BLaER1 treated with 17β-estradiol and CSF1 and Interleukin-3, amounts not matched to agents 10 nM and 100 nM (cell line): Measurements from ENCODE around the gene ATG3.

Experiments used
- H3K27ac ChIP-seq, 11 experiments: shearing (Covaris generic); formaldehyde crosslinking; 2 replicates each; pipeline ENCODE4 v1.8.1; 2022
- H3K27me3 ChIP-seq, 11 experiments: shearing (Covaris generic); formaldehyde crosslinking; 2 replicates each; pipeline ENCODE4 v1.8.1; 2022
- H3K36me3 ChIP-seq, 11 experiments: shearing (Covaris generic); formaldehyde crosslinking; 2 replicates each; pipeline ENCODE4 v1.8.1; 2022
- H3K4me1 ChIP-seq, 10 experiments: shearing (Covaris generic); formaldehyde crosslinking; 2 replicates each; pipeline ENCODE4 v1.8.1; 2022
- H3K4me2 ChIP-seq, 11 experiments: shearing (Covaris generic); formaldehyde crosslinking; 2 replicates each; pipeline ENCODE4 v1.8.1; 2022
- H3K4me3 ChIP-seq, 10 experiments: shearing (Covaris generic); formaldehyde crosslinking; 2 replicates each; pipeline ENCODE4 v1.8.1; 2022
- H3K9ac ChIP-seq, 11 experiments: shearing (Covaris generic); formaldehyde crosslinking; 2 replicates each; pipeline ENCODE4 v1.8.1; 2022
- H3K9me3 ChIP-seq, 11 experiments: shearing (Covaris generic); formaldehyde crosslinking; replicated peaks in 1 of 11; 2 replicates each; pipeline ENCODE4 v1.8.1; 2022
- H4K20me1 ChIP-seq, 11 experiments: shearing (Covaris generic); formaldehyde crosslinking; 2 replicates each; pipeline ENCODE4 v1.8.1; 2022
- Cebpa-rat ChIP-seq, 11 experiments: shearing (Covaris generic); IDR thresholded peaks; 2 replicates each; pipeline ENCODE4 v1.8.1; 2022

Gene ATG3

GRCh38 chr3:112482675-112483074 is 79.1 kb downstream of the ATG3 start:
- H3K27me3 ChIP-seq = no peaks in the 10 kb centered on the region
- no peaks in the 10 kb centered on the region for H3K36me3 ChIP-seq
- no peak overlapping the region for H3K4me2 ChIP-seq
- TF ChIP-seq Cebpa-rat (IDR thresholded peaks at IDR 0.05) = no peak
- H3K4me1 ChIP-seq = peaks cover 0 to 18% (median 0%) of the 10 kb centered on the region in 10 experiments; a peak in 6 of 20 replicates
- H3K27ac ChIP-seq = no peak overlapping the region
- H4K20me1 ChIP-seq = no peaks in the 10 kb centered on the region
- no peak overlapping the region for H3K4me3 ChIP-seq
- no peak overlapping the region for H3K9ac ChIP-seq
- H3K9me3 ChIP-seq = peaks cover 0 to 5% (median 0%) of the 10 kb centered on the region in 11 experiments; a peak in 2 of 22 replicates
